K562 (cell line): ENCODE measurements around the gene SDK1. TPM values are rescaled to one million over a fixed set of nuclear protein-coding genes. Genes with fewer than 3 reads are reported as not detected.

Source experiments
- ATAC-seq: fragments of 200-7000 bp; cut with Tn5 transposase; 3 replicates; pipeline ENCODE4 v1.9.1; 2020; ENCODE audit warnings: moderate library complexity
- BruUV-seq: library from RNA; stranded (reverse); fragments of 400-500 nt; replicated peaks from 2 replicates; lab custom pipeline; 2021; lab: Mats Ljungman, UMichigan
- CTCF ChIA-PET: fragments of 300-600 bp; formaldehyde crosslinking; extraction: SDS; loops from one replicate; lab custom pipeline; 2021; ENCODE audit warnings: low intra/inter-chr PET ratio; lab: Yijun Ruan, JAX
- POLR2A ChIA-PET: fragments of 300-600, 350-650 bp; sonication (Branson Sonifier 250); formaldehyde crosslinking; extraction: SDS; loops from one replicate; lab custom pipeline; 2021; ENCODE audit warnings: antibody characterized with exemption, inconsistent platforms; lab: Yijun Ruan, JAX
- DNase-seq, 4 experiments: peaks; one replicate each; pipeline versions ENCODE4 v3.0.0 to v3.0.0-alpha.2; 2011 to 2018; ENCODE audit warnings: low spot score in 3 of 4, mixed read lengths in 3 of 4; ENCODE audit errors: extremely low read depth in 1 of 4
- FAIRE-seq: peaks from 2 replicates; lab custom pipeline; 2011; peaks lifted over from hg19 to GRCh38; lab: Jason Lieb, UNC
- H2AFZ ChIP-seq: 2 replicates; pipeline ENCODE4 v1.6.0; 2011; ENCODE audit warnings: low read depth, low read length, control low read depth, inconsistent platforms
- H3K27ac ChIP-seq: fragments of 200-600 bp; 3 replicates; pipeline ENCODE4 v1.8.0; 2011; ENCODE audit warnings: low read depth, mild to moderate bottlenecking, control low read depth, inconsistent platforms, low read length, moderate library complexity, mixed read lengths; ENCODE audit errors: extremely low read depth
- H3K27me3 ChIP-seq, 2 experiments: fragments of 300-600 bp in 1 of 2; 2 replicates in 1 of 2; 3 replicates in 1 of 2; pipeline versions ENCODE4 v1.6.0 to v1.8.0; 2011; ENCODE audit warnings: inconsistent platforms in 2 of 2, low read length in 2 of 2, mild to moderate bottlenecking in 1 of 2, mixed read lengths in 1 of 2, moderate library complexity in 1 of 2; ENCODE audit not compliant: control insufficient read depth in 2 of 2, insufficient read depth in 2 of 2
- H3K36me3 ChIP-seq: fragments of 300-600 bp; 3 replicates; pipeline ENCODE4 v1.8.0; 2011; ENCODE audit warnings: mild to moderate bottlenecking, low read length, inconsistent platforms; ENCODE audit not compliant: control insufficient read depth, insufficient read depth
- H3K4me1 ChIP-seq, 2 experiments: fragments of 200-600 bp in 1 of 2; replicated peaks in 1 of 2; 2 replicates in 1 of 2; 3 replicates in 1 of 2; pipeline versions ENCODE4 v1.5.1 to v1.8.0; 2011; ENCODE audit warnings: inconsistent platforms in 2 of 2, low read length in 2 of 2, mild to moderate bottlenecking in 1 of 2, mixed read lengths in 1 of 2, moderate library complexity in 1 of 2; ENCODE audit not compliant: control insufficient read depth in 2 of 2, insufficient read depth in 2 of 2
- H3K4me2 ChIP-seq: 2 replicates; pipeline ENCODE4 v1.6.1; 2011; ENCODE audit warnings: low read length, control low read depth, inconsistent platforms, mixed read lengths; ENCODE audit not compliant: insufficient read depth
- H3K4me3 ChIP-seq: fragments of 200-600 bp; sonication (generic), shearing (Covaris generic); 2 replicates; pipeline ENCODE4 v1.5.1; 2016; ENCODE audit warnings: control low read depth, inconsistent platforms
- H3K79me2 ChIP-seq: fragments of 200-600 bp; 3 replicates; pipeline ENCODE4 v1.8.0; 2011; ENCODE audit warnings: low read length, inconsistent platforms; ENCODE audit not compliant: control insufficient read depth, insufficient read depth
- H3K9ac ChIP-seq, 2 experiments: 2 replicates each; pipeline versions ENCODE4 v1.6.0 to v1.6.1; 2011; ENCODE audit warnings: low read depth in 2 of 2, low read length in 2 of 2, control low read depth in 1 of 2, inconsistent platforms in 1 of 2, mild to moderate bottlenecking in 1 of 2, mixed read lengths in 1 of 2; ENCODE audit not compliant: insufficient read depth in 1 of 2
- H3K9me1 ChIP-seq: one replicate; pipeline ENCODE4 v1.6.0; 2011; ENCODE audit warnings: inconsistent platforms, mild to moderate bottlenecking, low read length, moderate library complexity; ENCODE audit not compliant: control insufficient read depth, insufficient read depth
- H3K9me3 ChIP-seq: replicated peaks from 2 replicates; pipeline ENCODE4 v1.5.1; 2011; ENCODE audit warnings: low read depth, low read length, inconsistent platforms; ENCODE audit not compliant: control insufficient read depth, insufficient read depth
- H4K20me1 ChIP-seq: replicated peaks from 2 replicates; pipeline ENCODE4 v1.6.1; 2011; ENCODE audit warnings: low read length, inconsistent platforms, mixed read lengths; ENCODE audit not compliant: control insufficient read depth, insufficient read depth
- ELF4 ChIP-seq: fragments of 450-650 bp; formaldehyde crosslinking; IDR thresholded peaks from 2 replicates; pipeline ENCODE4 v1.4.0; 2022; ENCODE audit warnings: missing genetic modification characterization
- OTX1 ChIP-seq: fragments of 450-650 bp; formaldehyde crosslinking; IDR thresholded peaks from 2 replicates; pipeline ENCODE4 v1.4.0; 2022; ENCODE audit warnings: mild to moderate bottlenecking
- in situ Hi-C: fragments of 300-500 bp; cut with MboI; formaldehyde crosslinking; loops from 4 replicates; pipeline ENCODE4 v1.15.0; 2018; ENCODE audit warnings: inconsistent platforms, mixed read lengths
- intact Hi-C: fragments of 100-400 bp; cut with micrococcal nuclease; formaldehyde crosslinking; loops from 2 replicates; pipeline ENCODE4 v1.14.2; 2022
- polyA plus RNA-seq, 8 experiments: library from polyadenylated mRNA; depleted of rRNA in 4 of 8; stranded (reverse) in 5 of 8; unstranded in 3 of 8; fragments of >200 nt; fragmentation: Nextera tagmentation in 2 of 8; fragmentation: Illumina TruSeq in 1 of 8; extraction: Ambion mirVana in 2 of 8; extraction: Trizol in 1 of 8; gene quantifications; 2 replicates each; pipeline versions ENCODE4 v1.2.1 to v1.2.3, GENCODE V29; 2011 to 2014; ENCODE audit warnings: inconsistent platforms in 1 of 8, missing spikeins in 1 of 8
- total RNA-seq, 7 experiments: library from RNA; depleted of rRNA in 6 of 7; stranded (reverse); fragments of >200 nt in 6 of 7; fragmentation: Illumina TruSeq in 2 of 7; extraction: Trizol in 2 of 7; gene quantifications; 2 replicates each; pipeline versions ENCODE4 v1.2.1 to v1.2.3, GENCODE V29; 2011 to 2021; ENCODE audit warnings: low replicate concordance in 1 of 7
- TF ChIP-seq, protein P1 (sequence below): fragments of 450-650 bp; formaldehyde crosslinking; IDR thresholded peaks from 2 replicates; pipeline ENCODE4 v1.4.0; 2022; ENCODE audit warnings: missing genetic modification characterization
- TF ChIP-seq, protein P2 (sequence below): fragments of 450-650 bp; IDR thresholded peaks from 2 replicates; pipeline ENCODE4 v1.6.1; 2016; ENCODE audit warnings: mild to moderate bottlenecking, moderate library complexity

SDK1 gene
- total and polyA plus RNA-seq, 9 of the 15 experiments (the other 6 are each of a cell fraction or from before 2014, with no cell fraction given), result 0.16 TPM; not detected in 8

DNA sequence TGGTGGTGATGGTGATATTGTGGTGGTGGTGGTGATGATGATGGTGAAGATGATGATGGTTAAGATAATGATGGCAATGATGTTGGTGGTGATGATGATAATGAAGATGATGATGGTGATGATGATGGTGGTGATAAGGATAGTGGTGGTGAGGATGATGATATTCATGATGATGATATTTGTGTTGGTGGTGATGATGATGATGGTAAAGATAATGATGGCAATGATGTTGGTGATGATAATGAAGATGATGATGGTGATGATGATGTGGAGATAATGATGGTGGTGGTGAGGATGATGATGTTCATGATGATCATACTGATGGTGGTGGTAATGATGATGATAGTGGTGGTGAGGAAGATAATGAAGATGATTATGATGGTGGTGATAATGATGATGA, 30.7 kb upstream of the SDK1 start:
- no peak for FAIRE-seq
- Histone ChIP-seq H3K9ac (no peak overlapping the region), H3K36me3 (no peaks in the 10 kb centered on the region), H3K9me1 (no peaks in the 10 kb centered on the region), H3K79me2 (no peaks in the 10 kb centered on the region), H2AFZ (no peak overlapping the region), H3K4me3 (no peak overlapping the region), H3K4me1 (no peaks in the 10 kb centered on the region), H3K27ac (no peak overlapping the region), H3K27me3 (no peaks in the 10 kb centered on the region), H3K9me3 (no peaks in the 10 kb centered on the region), H3K4me2 (no peak overlapping the region), H4K20me1 (no peaks in the 10 kb centered on the region)
- ATAC-seq, result no peak
- ChIA-PET CTCF (no interaction called here), POLR2A (no interaction called here)
- in situ Hi-C loops, result no loop called here
- no TSS peak for BruUV-seq
- intact Hi-C loops, result no loop called here
- TF ChIP-seq, protein P1, sequence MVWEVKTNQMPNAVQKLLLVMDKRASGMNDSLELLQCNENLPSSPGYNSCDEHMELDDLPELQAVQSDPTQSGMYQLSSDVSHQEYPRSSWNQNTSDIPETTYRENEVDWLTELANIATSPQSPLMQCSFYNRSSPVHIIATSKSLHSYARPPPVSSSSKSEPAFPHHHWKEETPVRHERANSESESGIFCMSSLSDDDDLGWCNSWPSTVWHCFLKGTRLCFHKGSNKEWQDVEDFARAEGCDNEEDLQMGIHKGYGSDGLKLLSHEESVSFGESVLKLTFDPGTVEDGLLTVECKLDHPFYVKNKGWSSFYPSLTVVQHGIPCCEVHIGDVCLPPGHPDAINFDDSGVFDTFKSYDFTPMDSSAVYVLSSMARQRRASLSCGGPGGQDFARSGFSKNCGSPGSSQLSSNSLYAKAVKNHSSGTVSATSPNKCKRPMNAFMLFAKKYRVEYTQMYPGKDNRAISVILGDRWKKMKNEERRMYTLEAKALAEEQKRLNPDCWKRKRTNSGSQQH (CRISPR knock-in tag), result peak; percentile 17; the same call in 1 of the 2 replicates
- TF ChIP-seq OTX1 (CRISPR knock-in tag) (0 out of 2 replicates have a peak, but pooled peaks have one; percentile 41), ELF4 (0 out of 2 replicates have a peak, but pooled peaks have one; percentile 46)
- TF ChIP-seq, protein P2, sequence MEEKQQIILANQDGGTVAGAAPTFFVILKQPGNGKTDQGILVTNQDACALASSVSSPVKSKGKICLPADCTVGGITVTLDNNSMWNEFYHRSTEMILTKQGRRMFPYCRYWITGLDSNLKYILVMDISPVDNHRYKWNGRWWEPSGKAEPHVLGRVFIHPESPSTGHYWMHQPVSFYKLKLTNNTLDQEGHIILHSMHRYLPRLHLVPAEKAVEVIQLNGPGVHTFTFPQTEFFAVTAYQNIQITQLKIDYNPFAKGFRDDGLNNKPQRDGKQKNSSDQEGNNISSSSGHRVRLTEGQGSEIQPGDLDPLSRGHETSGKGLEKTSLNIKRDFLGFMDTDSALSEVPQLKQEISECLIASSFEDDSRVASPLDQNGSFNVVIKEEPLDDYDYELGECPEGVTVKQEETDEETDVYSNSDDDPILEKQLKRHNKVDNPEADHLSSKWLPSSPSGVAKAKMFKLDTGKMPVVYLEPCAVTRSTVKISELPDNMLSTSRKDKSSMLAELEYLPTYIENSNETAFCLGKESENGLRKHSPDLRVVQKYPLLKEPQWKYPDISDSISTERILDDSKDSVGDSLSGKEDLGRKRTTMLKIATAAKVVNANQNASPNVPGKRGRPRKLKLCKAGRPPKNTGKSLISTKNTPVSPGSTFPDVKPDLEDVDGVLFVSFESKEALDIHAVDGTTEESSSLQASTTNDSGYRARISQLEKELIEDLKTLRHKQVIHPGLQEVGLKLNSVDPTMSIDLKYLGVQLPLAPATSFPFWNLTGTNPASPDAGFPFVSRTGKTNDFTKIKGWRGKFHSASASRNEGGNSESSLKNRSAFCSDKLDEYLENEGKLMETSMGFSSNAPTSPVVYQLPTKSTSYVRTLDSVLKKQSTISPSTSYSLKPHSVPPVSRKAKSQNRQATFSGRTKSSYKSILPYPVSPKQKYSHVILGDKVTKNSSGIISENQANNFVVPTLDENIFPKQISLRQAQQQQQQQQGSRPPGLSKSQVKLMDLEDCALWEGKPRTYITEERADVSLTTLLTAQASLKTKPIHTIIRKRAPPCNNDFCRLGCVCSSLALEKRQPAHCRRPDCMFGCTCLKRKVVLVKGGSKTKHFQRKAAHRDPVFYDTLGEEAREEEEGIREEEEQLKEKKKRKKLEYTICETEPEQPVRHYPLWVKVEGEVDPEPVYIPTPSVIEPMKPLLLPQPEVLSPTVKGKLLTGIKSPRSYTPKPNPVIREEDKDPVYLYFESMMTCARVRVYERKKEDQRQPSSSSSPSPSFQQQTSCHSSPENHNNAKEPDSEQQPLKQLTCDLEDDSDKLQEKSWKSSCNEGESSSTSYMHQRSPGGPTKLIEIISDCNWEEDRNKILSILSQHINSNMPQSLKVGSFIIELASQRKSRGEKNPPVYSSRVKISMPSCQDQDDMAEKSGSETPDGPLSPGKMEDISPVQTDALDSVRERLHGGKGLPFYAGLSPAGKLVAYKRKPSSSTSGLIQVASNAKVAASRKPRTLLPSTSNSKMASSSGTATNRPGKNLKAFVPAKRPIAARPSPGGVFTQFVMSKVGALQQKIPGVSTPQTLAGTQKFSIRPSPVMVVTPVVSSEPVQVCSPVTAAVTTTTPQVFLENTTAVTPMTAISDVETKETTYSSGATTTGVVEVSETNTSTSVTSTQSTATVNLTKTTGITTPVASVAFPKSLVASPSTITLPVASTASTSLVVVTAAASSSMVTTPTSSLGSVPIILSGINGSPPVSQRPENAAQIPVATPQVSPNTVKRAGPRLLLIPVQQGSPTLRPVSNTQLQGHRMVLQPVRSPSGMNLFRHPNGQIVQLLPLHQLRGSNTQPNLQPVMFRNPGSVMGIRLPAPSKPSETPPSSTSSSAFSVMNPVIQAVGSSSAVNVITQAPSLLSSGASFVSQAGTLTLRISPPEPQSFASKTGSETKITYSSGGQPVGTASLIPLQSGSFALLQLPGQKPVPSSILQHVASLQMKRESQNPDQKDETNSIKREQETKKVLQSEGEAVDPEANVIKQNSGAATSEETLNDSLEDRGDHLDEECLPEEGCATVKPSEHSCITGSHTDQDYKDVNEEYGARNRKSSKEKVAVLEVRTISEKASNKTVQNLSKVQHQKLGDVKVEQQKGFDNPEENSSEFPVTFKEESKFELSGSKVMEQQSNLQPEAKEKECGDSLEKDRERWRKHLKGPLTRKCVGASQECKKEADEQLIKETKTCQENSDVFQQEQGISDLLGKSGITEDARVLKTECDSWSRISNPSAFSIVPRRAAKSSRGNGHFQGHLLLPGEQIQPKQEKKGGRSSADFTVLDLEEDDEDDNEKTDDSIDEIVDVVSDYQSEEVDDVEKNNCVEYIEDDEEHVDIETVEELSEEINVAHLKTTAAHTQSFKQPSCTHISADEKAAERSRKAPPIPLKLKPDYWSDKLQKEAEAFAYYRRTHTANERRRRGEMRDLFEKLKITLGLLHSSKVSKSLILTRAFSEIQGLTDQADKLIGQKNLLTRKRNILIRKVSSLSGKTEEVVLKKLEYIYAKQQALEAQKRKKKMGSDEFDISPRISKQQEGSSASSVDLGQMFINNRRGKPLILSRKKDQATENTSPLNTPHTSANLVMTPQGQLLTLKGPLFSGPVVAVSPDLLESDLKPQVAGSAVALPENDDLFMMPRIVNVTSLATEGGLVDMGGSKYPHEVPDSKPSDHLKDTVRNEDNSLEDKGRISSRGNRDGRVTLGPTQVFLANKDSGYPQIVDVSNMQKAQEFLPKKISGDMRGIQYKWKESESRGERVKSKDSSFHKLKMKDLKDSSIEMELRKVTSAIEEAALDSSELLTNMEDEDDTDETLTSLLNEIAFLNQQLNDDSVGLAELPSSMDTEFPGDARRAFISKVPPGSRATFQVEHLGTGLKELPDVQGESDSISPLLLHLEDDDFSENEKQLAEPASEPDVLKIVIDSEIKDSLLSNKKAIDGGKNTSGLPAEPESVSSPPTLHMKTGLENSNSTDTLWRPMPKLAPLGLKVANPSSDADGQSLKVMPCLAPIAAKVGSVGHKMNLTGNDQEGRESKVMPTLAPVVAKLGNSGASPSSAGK, result no peak
- DNase-seq, result no peak
